ENCODE measurements around the gene RHAG.

DNA sequence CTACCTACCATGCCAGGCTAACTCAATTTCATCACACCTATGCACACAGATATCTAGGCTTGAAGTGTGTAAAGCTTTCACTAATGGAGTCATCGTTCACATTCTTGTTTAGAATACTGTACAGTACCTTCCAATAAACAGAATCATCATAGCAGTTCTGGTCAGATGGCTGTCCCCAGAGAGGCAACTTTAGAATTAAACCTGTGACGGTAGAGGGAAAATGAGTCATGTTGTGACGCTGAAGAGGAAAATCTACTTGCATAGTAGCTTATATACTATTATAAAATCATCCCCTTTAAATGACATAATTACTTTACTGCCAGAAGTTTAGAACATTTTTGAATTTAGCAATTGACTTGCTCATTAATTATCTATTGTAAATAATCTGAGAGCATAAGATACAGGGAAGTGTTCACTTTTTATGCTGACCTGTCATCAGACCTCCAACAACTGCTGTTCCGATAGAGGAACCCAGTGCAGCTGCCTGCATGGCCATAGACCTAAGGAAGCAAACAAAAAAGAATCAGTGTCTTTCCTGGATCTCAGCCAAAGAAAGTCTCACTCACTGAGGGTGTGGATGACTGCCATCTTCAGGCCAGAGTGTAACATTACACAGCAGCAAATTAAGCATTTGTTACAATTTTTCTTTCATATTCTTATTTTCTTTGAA lies 29.8 kb downstream of the RHAG start:
- TF ChIP-seq, protein P1, sequence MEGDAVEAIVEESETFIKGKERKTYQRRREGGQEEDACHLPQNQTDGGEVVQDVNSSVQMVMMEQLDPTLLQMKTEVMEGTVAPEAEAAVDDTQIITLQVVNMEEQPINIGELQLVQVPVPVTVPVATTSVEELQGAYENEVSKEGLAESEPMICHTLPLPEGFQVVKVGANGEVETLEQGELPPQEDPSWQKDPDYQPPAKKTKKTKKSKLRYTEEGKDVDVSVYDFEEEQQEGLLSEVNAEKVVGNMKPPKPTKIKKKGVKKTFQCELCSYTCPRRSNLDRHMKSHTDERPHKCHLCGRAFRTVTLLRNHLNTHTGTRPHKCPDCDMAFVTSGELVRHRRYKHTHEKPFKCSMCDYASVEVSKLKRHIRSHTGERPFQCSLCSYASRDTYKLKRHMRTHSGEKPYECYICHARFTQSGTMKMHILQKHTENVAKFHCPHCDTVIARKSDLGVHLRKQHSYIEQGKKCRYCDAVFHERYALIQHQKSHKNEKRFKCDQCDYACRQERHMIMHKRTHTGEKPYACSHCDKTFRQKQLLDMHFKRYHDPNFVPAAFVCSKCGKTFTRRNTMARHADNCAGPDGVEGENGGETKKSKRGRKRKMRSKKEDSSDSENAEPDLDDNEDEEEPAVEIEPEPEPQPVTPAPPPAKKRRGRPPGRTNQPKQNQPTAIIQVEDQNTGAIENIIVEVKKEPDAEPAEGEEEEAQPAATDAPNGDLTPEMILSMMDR (conservative IDR thresholded peaks at IDR 0.05 in 1 of 2, IDR thresholded peaks at IDR 0.05 in 1 of 2; ENCODE audit: extremely low read depth in 1 of 2, insufficient read depth in 1 of 2, low read depth in 1 of 2, low read length in 2 of 2): peak; percentile 83 to 84
- no peak for TF ChIP-seq EZH2 (IDR thresholded peaks at IDR 0.05; ENCODE audit: borderline replicate concordance, low read length)

All from mammary epithelial cell (primary cell).